ENCODE data around the gene RAET1G.

RAET1G gene

GRCh38 chr6:149941583-149942460, 18.9 kb upstream of the RAET1G start, which contains the start of gene ULBP2:
Gene ULBP2, plus strand, starts transcription at chr6:149942014. Its CDS starts 59 bp downstream, at chr6:149942073.
- peak; percentile 83 for ATAC-seq (ENCODE audit: low read depth)
- TF ChIP-seq CTCF (IDR thresholded peaks at IDR 0.05; ENCODE audit: poor library complexity, severe bottlenecking): no peak
- Histone ChIP-seq H3K9me3 (ENCODE audit: severe bottlenecking) (no peaks in the 10 kb centered on the region), H3K27me3 (ENCODE audit: insufficient read depth, poor library complexity, severe bottlenecking) (no peaks in the 10 kb centered on the region), H3K4me3 (ENCODE audit: severe bottlenecking) (peak within 1 kb of the TSS; percentile 56), H3K36me3 (ENCODE audit: low read depth) (no peaks in the 10 kb centered on the region), H3K27ac (ENCODE audit: poor library complexity, severe bottlenecking) (peak within 1 kb of the TSS; percentile 19), H3K4me1 (ENCODE audit: insufficient read depth, poor library complexity, severe bottlenecking) (no peaks in the 10 kb centered on the region)
- DNase-seq (ENCODE audit: low spot score): peak; percentile 93

GRCh38 chr6:149940672-149940982, 17.7 kb upstream of the RAET1G start:
- DNase-seq (ENCODE audit: low spot score) (no peak), ATAC-seq (ENCODE audit: low read depth) (no peak)
- H3K27me3 ChIP-seq (ENCODE audit: insufficient read depth, poor library complexity, severe bottlenecking): no peaks in the 10 kb centered on the region
- TF ChIP-seq CTCF (IDR thresholded peaks at IDR 0.05; ENCODE audit: poor library complexity, severe bottlenecking): no peak
- no peak overlapping the region for H3K27ac ChIP-seq (ENCODE audit: poor library complexity, severe bottlenecking)
- H3K4me1 ChIP-seq (ENCODE audit: insufficient read depth, poor library complexity, severe bottlenecking): no peaks in the 10 kb centered on the region
- no peaks in the 10 kb centered on the region for H3K36me3 ChIP-seq (ENCODE audit: low read depth)
- H3K9me3 ChIP-seq (ENCODE audit: severe bottlenecking): no peaks in the 10 kb centered on the region
- H3K4me3 ChIP-seq (ENCODE audit: severe bottlenecking): no peak overlapping the region

- no peaks in the 10 kb centered on the region for H3K9me3 ChIP-seq (ENCODE audit: severe bottlenecking)
- DNase-seq (ENCODE audit: low spot score) (no peak), ATAC-seq (ENCODE audit: low read depth) (no peak)
- no peaks in the 10 kb centered on the region for H3K27me3 ChIP-seq (ENCODE audit: insufficient read depth, poor library complexity, severe bottlenecking)
- H3K27ac ChIP-seq (ENCODE audit: poor library complexity, severe bottlenecking): no peak overlapping the region
- no peaks in the 10 kb centered on the region for H3K36me3 ChIP-seq (ENCODE audit: low read depth)
- no peaks in the 10 kb centered on the region for H3K4me1 ChIP-seq (ENCODE audit: insufficient read depth, poor library complexity, severe bottlenecking)
- H3K4me3 ChIP-seq (ENCODE audit: severe bottlenecking): no peak overlapping the region
- TF ChIP-seq CTCF (IDR thresholded peaks at IDR 0.05; ENCODE audit: poor library complexity, severe bottlenecking): no peak
Observed at GRCh38 chr6:149939909-149940671, 17.2 kb upstream of the RAET1G start.

GRCh38 chr6:149939356-149939648, 16.4 kb upstream of the RAET1G start:
- Histone ChIP-seq H3K27ac (ENCODE audit: poor library complexity, severe bottlenecking) (no peak overlapping the region), H3K9me3 (ENCODE audit: severe bottlenecking) (no peaks in the 10 kb centered on the region), H3K36me3 (ENCODE audit: low read depth) (no peaks in the 10 kb centered on the region), H3K4me1 (ENCODE audit: insufficient read depth, poor library complexity, severe bottlenecking) (no peaks in the 10 kb centered on the region), H3K27me3 (ENCODE audit: insufficient read depth, poor library complexity, severe bottlenecking) (no peaks in the 10 kb centered on the region), H3K4me3 (ENCODE audit: severe bottlenecking) (no peak overlapping the region)
- ATAC-seq (ENCODE audit: low read depth): no peak
- no peak for TF ChIP-seq CTCF (IDR thresholded peaks at IDR 0.05; ENCODE audit: poor library complexity, severe bottlenecking)
- no peak for DNase-seq (ENCODE audit: low spot score)
